B cell (primary cell): ENCODE results near the gene GLIS1. TPM values are rescaled to one million over a fixed set of nuclear protein-coding genes. Genes with fewer than 3 reads are reported as not detected.

Experiments used
- ATAC-seq: fragments of 200-7000 bp; cut with Tn5 transposase; one replicate; pipeline ENCODE4 v1.10.0; 2021; ENCODE audit warnings: low read depth, mild to moderate bottlenecking, moderate number of reproducible peaks, moderate library complexity
- CTCF ChIA-PET: fragments of 350-600 bp; sonication (Branson Sonifier 250); formaldehyde crosslinking; loops from one replicate; lab custom pipeline; 2021; ENCODE audit warnings: antibody characterized with exemption, inconsistent platforms; lab: Charles Lee
- POLR2A ChIA-PET: fragments of 350-600 bp; sonication (Branson Sonifier 250); formaldehyde crosslinking; loops from one replicate; lab custom pipeline; 2021; ENCODE audit warnings: antibody characterized with exemption; lab: Charles Lee
- DNase-seq: peaks from one replicate; pipeline ENCODE4 v3.0.0; 2013
- H2AFZ ChIP-seq: 2 replicates; pipeline ENCODE4 v1.6.1; 2012; ENCODE audit warnings: mild to moderate bottlenecking, low read depth, low read length; ENCODE audit not compliant: insufficient read depth, poor library complexity, severe bottlenecking
- H3K27ac ChIP-seq, 2 donors: 1 replicate in 1 of 2; 2 replicates in 1 of 2; pipeline ENCODE4 v1.5.1; 2012 to 2013; ENCODE audit warnings: low read length in 2 of 2, mild to moderate bottlenecking in 2 of 2, moderate library complexity in 1 of 2
- H3K27me3 ChIP-seq, 4 experiments: fragments of 200-600 bp in 1 of 4; sonication (generic) in 1 of 4; replicated peaks in 1 of 4; 1 replicate in 2 of 4; 2 replicates in 2 of 4; pipeline versions ENCODE4 v1.6.1 to v1.7.0; 2013 to 2016; ENCODE audit warnings: low read length in 3 of 4, mild to moderate bottlenecking in 2 of 4, mixed read lengths in 1 of 4, moderate library complexity in 1 of 4; ENCODE audit not compliant: insufficient read depth in 4 of 4, control insufficient read depth in 3 of 4; ENCODE audit errors: control extremely low read depth in 1 of 4
- H3K36me3 ChIP-seq, 2 experiments: replicated peaks in 1 of 2; 1 replicate in 1 of 2; 2 replicates in 1 of 2; pipeline versions ENCODE4 v1.6.1 to v1.7.1; 2013; ENCODE audit warnings: low read length in 1 of 2; ENCODE audit not compliant: insufficient read depth in 2 of 2, control insufficient read depth in 1 of 2; ENCODE audit errors: control extremely low read depth in 1 of 2, extremely low read depth in 1 of 2
- H3K4me1 ChIP-seq, 2 donors: fragments of 200-600 bp in 1 of 2; sonication (generic) in 1 of 2; 1 replicate in 1 of 2; 2 replicates in 1 of 2; pipeline versions ENCODE4 v1.5.1 to v1.6.1; 2013 to 2017; ENCODE audit warnings: low read length in 2 of 2; ENCODE audit not compliant: control insufficient read depth in 2 of 2, insufficient read depth in 2 of 2
- H3K4me2 ChIP-seq: replicated peaks from 2 replicates; pipeline ENCODE3; 2012; ENCODE audit warnings: mild to moderate bottlenecking, low read depth, low read length; ENCODE audit not compliant: poor library complexity, severe bottlenecking
- H3K4me3 ChIP-seq, 5 experiments: fragments of 200-600 bp in 1 of 5; sonication (generic) in 1 of 5; 1 replicate in 3 of 5; 2 replicates in 2 of 5; pipeline versions ENCODE4 v1.5.1 to v1.7.0; 2011 to 2016; ENCODE audit warnings: low read length in 4 of 5, mild to moderate bottlenecking in 4 of 5, low read depth in 2 of 5, control low read depth in 1 of 5, moderate library complexity in 1 of 5; ENCODE audit not compliant: insufficient read depth in 1 of 5; ENCODE audit errors: control extremely low read depth in 1 of 5, extremely low read depth in 1 of 5
- H3K79me2 ChIP-seq: fragments of 200-600 bp; sonication (generic); one replicate; pipeline ENCODE4 v1.6.0; 2016; ENCODE audit warnings: low read length; ENCODE audit not compliant: control insufficient read depth, insufficient read depth
- H3K9ac ChIP-seq: fragments of 200-600 bp; sonication (generic); 2 replicates; pipeline ENCODE4 v1.6.1; 2017; ENCODE audit warnings: mild to moderate bottlenecking, low read length, moderate library complexity
- H3K9me3 ChIP-seq, 3 donors: one replicate each; pipeline versions ENCODE4 v1.6.1 to v1.7.1; 2013; ENCODE audit warnings: low read length in 2 of 3; ENCODE audit not compliant: control insufficient read depth in 2 of 3, insufficient read depth in 1 of 3; ENCODE audit errors: control extremely low read depth in 1 of 3
- H4K20me1 ChIP-seq: 2 replicates; pipeline ENCODE4 v1.6.0; 2012; ENCODE audit warnings: mild to moderate bottlenecking, low read length; ENCODE audit not compliant: insufficient read depth, control insufficient read depth, poor library complexity, severe bottlenecking
- H3K27ac Mint-ChIP-seq: one replicate; pipeline ENCODE4 v1.8.0; 2021; ENCODE audit warnings: mixed read lengths
- H3K27me3 Mint-ChIP-seq: one replicate; pipeline ENCODE4 v1.8.0; 2021; ENCODE audit warnings: mixed read lengths
- H3K4me1 Mint-ChIP-seq: one replicate; pipeline ENCODE4 v1.8.0; 2021; ENCODE audit warnings: mixed read lengths
- H3K4me3 Mint-ChIP-seq: one replicate; pipeline ENCODE4 v1.8.0; 2021; ENCODE audit warnings: mixed read lengths
- H3K9me3 Mint-ChIP-seq: one replicate; pipeline ENCODE4 v1.8.0; 2022; ENCODE audit warnings: mixed read lengths; ENCODE audit not compliant: insufficient read depth
- EZH2 ChIP-seq: IDR thresholded peaks from 2 replicates; pipeline ENCODE4 v1.6.1; 2012; ENCODE audit warnings: borderline replicate concordance, low read depth, mild to moderate bottlenecking, moderate library complexity, low read length; ENCODE audit not compliant: insufficient read depth, poor library complexity, severe bottlenecking
- WGBS: methylation state at CpG from one replicate; pipeline ENCODE4 v1.1.5; 2013; ENCODE audit warnings: missing lambda C conversion rate; ENCODE audit not compliant: insufficient coverage; 5-methylcytosine and 5-hydroxymethylcytosine counted together
- intact Hi-C: fragments of 100-400 bp; cut with micrococcal nuclease; formaldehyde crosslinking; loops from one replicate; pipeline ENCODE4 v1.10.0; 2022
- polyA plus RNA-seq: library from polyadenylated mRNA; depleted of rRNA; stranded (reverse); fragments of >200 nt; gene quantifications from 2 replicates; pipeline ENCODE4 v1.2.3, GENCODE V29; 2012
- total RNA-seq, 2 donors: library from RNA; stranded (reverse); fragments of 120-200 nt in 1 of 2; gene quantifications; 1 replicate in 1 of 2; 2 replicates in 1 of 2; pipeline versions ENCODE4 v1.2.3 to v1.2.4, GENCODE V29; 2013 to 2022
- TF ChIP-seq, protein P1 (sequence below): fragments of 200-600 bp; IDR thresholded peaks from one replicate; pipeline ENCODE4 v1.8.0; 2022; ENCODE audit warnings: antibody characterized with exemption, mild to moderate bottlenecking

The GLIS1 gene
- total and polyA plus RNA-seq, 2 donors (not counting 1 experiment from before 2014, with no cell fraction given) = not detected

GRCh38 chr1:53511933-53512806 is 226.8 kb downstream of the GLIS1 start:
- H3K9me3 Mint-ChIP-seq = no peaks in the 10 kb centered on the region
- DNase-seq = no peak
- no peaks in the 10 kb centered on the region for H4K20me1 ChIP-seq
- H3K27me3 ChIP-seq = no peaks in the 10 kb centered on the region
- H3K79me2 ChIP-seq = no peaks in the 10 kb centered on the region
- CTCF ChIA-PET = no interaction called here
- no peak overlapping the region for H3K4me2 ChIP-seq
- H3K4me1 Mint-ChIP-seq = no peaks in the 10 kb centered on the region
- H3K36me3 ChIP-seq = no peaks in the 10 kb centered on the region
- no peak overlapping the region for H3K4me3 Mint-ChIP-seq
- WGBS = 59% methylated on average over 18 of the region's 19 CpGs
- H3K9me3 ChIP-seq = no peaks in the 10 kb centered on the region
- no peak overlapping the region for H3K9ac ChIP-seq
- POLR2A ChIA-PET = no interaction called here
- TF ChIP-seq EZH2 = no peak
- TF ChIP-seq, protein P1, sequence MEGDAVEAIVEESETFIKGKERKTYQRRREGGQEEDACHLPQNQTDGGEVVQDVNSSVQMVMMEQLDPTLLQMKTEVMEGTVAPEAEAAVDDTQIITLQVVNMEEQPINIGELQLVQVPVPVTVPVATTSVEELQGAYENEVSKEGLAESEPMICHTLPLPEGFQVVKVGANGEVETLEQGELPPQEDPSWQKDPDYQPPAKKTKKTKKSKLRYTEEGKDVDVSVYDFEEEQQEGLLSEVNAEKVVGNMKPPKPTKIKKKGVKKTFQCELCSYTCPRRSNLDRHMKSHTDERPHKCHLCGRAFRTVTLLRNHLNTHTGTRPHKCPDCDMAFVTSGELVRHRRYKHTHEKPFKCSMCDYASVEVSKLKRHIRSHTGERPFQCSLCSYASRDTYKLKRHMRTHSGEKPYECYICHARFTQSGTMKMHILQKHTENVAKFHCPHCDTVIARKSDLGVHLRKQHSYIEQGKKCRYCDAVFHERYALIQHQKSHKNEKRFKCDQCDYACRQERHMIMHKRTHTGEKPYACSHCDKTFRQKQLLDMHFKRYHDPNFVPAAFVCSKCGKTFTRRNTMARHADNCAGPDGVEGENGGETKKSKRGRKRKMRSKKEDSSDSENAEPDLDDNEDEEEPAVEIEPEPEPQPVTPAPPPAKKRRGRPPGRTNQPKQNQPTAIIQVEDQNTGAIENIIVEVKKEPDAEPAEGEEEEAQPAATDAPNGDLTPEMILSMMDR = no peak
- H3K27ac Mint-ChIP-seq = no peak overlapping the region
- intact Hi-C loops = no loop called here
- no peak overlapping the region for H2AFZ ChIP-seq
- H3K27me3 Mint-ChIP-seq = no peaks in the 10 kb centered on the region
- H3K4me3 ChIP-seq = no peak overlapping the region
- no peaks in the 10 kb centered on the region for H3K4me1 ChIP-seq
- no peak overlapping the region for H3K27ac ChIP-seq
- no peak for ATAC-seq

DNA sequence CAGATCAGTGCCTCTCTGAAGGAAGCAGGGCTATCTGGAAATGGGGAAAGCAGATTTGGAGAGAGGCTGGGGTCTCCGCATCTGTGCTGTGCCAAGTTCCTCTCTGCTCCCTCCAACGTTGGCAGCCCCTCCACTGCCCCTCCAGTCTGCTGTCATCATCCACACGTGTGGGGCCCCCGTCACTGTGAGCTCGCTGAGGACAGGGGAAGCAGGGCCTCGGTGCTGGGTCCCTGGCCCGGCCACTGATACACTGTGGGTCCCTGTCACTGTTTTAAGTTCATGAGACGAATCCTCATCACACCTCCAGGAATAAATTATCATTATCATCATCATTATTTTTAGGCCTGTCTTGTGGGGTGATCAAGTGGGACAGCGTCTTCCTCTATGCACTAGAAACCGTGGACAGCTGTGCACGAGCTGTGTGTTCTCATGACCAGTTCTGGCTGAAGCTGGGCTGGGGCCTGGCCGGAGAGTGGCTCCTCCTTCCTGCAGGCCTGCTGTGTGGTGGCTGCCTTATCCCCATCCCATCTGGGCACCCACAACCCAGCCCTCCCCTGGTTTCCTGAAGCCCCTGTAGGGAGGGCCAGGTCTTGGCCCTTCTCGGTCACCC is 227.5 kb downstream of the GLIS1 start:
- intact Hi-C loops = no loop called here
- H3K27me3 Mint-ChIP-seq = no peaks in the 10 kb centered on the region
- no peak for TF ChIP-seq EZH2
- TF ChIP-seq, protein P1 = no peak
- 91% methylated on average over 9 of the region's 13 CpGs for whole genome bisulfite sequencing
- no peaks in the 10 kb centered on the region for H3K9me3 Mint-ChIP-seq
- CTCF ChIA-PET = no interaction called here
- H3K27ac Mint-ChIP-seq = no peak overlapping the region
- H3K36me3 ChIP-seq = no peaks in the 10 kb centered on the region
- no peaks in the 10 kb centered on the region for H3K4me1 ChIP-seq
- H3K4me3 ChIP-seq = no peak overlapping the region
- no peak overlapping the region for H2AFZ ChIP-seq
- H3K9ac ChIP-seq = no peak overlapping the region
- H3K27ac ChIP-seq = no peak overlapping the region
- no peak overlapping the region for H3K4me3 Mint-ChIP-seq
- no peak for ATAC-seq
- no peaks in the 10 kb centered on the region for H3K79me2 ChIP-seq
- no peak for DNase-seq
- H3K4me1 Mint-ChIP-seq = no peaks in the 10 kb centered on the region
- H3K9me3 ChIP-seq = no peaks in the 10 kb centered on the region
- POLR2A ChIA-PET = no interaction called here
- H3K4me2 ChIP-seq = no peak overlapping the region
- H3K27me3 ChIP-seq = no peaks in the 10 kb centered on the region
- no peaks in the 10 kb centered on the region for H4K20me1 ChIP-seq
